NCI-H524 treated with DMSO at 0.1 percent for 48 hours (cell line): ENCODE measurements around the gene SMC1B.
"Not testable (repeated sequence)": the region's sequence is repeated elsewhere in the genome, so short reads cannot be mapped to it uniquely, and the experiment has no call there.

Source experiments
- DNase-seq: peaks from one replicate; lab custom pipeline; 2025; lab: John Stamatoyannopoulos, UW

SMC1B gene

GRCh38 chr22:45421349-45422055 lies 8.1 kb upstream of the SMC1B start:
- no peak for DNase-seq

- DNase-seq: no peak
Observed at GRCh38 chr22:45420539-45420938, 7.1 kb upstream of the SMC1B start.

- DNase-seq: no peak
Observed at GRCh38 chr22:45420011-45420410, 6.6 kb upstream of the SMC1B start.

- no peak for DNase-seq
Observed at GRCh38 chr22:45418770-45419138, 5.4 kb upstream of the SMC1B start.

- no peak for DNase-seq
Observed at GRCh38 chr22:45418056-45418769, 4.8 kb upstream of the SMC1B start.

GRCh38 chr22:45413013-45413367 lies 409 bp downstream of the SMC1B start:
- no peak for DNase-seq

GRCh38 chr22:45407793-45408192 lies 5.6 kb downstream of the SMC1B start:
- DNase-seq: no peak

- DNase-seq: no peak
Observed at GRCh38 chr22:45402466-45402985, 10.9 kb downstream of the SMC1B start.

- peak; percentile 88 for DNase-seq
Observed at GRCh38 chr22:45399712-45400445, 13.5 kb downstream of the SMC1B start.

- peak; percentile 13 for DNase-seq
Observed at GRCh38 chr22:45398214-45398613, 15.2 kb downstream of the SMC1B start.

GRCh38 chr22:45397806-45398205 lies 15.6 kb downstream of the SMC1B start:
- no peak for DNase-seq

- no peak for DNase-seq
Observed at GRCh38 chr22:45389546-45389945, 23.9 kb downstream of the SMC1B start.

GRCh38 chr22:45381348-45381747 lies 32.1 kb downstream of the SMC1B start:
- no peak for DNase-seq

- no peak for DNase-seq
Observed at GRCh38 chr22:45376703-45377102, 36.7 kb downstream of the SMC1B start.

- DNase-seq: no peak
Observed at GRCh38 chr22:45376009-45376408, 37.4 kb downstream of the SMC1B start.

GRCh38 chr22:45373592-45373991 lies 39.8 kb downstream of the SMC1B start:
- not testable (repeated sequence) for DNase-seq

- no peak for DNase-seq
Observed at GRCh38 chr22:45366713-45367112, 46.7 kb downstream of the SMC1B start.

- no peak for DNase-seq
Observed at GRCh38 chr22:45359627-45360026, 53.8 kb downstream of the SMC1B start.

GRCh38 chr22:45358127-45358526 lies 55.3 kb downstream of the SMC1B start:
- no peak for DNase-seq

- no peak for DNase-seq
Observed at GRCh38 chr22:45357490-45357889, 55.9 kb downstream of the SMC1B start.

GRCh38 chr22:45353786-45354185 lies 59.6 kb downstream of the SMC1B start:
- DNase-seq: no peak

- not testable (repeated sequence) for DNase-seq
Observed at GRCh38 chr22:45352757-45353156, 60.6 kb downstream of the SMC1B start.

GRCh38 chr22:45351956-45352355 lies 61.4 kb downstream of the SMC1B start:
- no peak for DNase-seq
